H1 (cell line): ENCODE data around the gene PCED1B. TPM values are rescaled to one million over a fixed set of nuclear protein-coding genes. Genes with fewer than 3 reads are reported as not detected.

Source experiments
- CTCF ChIA-PET: fragments of 300-600 bp; sonication (Branson Sonifier 250); formaldehyde crosslinking; loops from one replicate; lab custom pipeline; 2021; ENCODE audit not compliant: partially characterized antibody; lab: Charles Lee
- POLR2A ChIA-PET: fragments of 300-600 bp; sonication (Branson Sonifier 250); formaldehyde crosslinking; loops from one replicate; lab custom pipeline; 2021; ENCODE audit warnings: inconsistent platforms; ENCODE audit not compliant: partially characterized antibody; lab: Charles Lee
- DNase-seq, 2 experiments: peaks; one replicate each; pipeline versions ENCODE4 v3.0.0 to v3.0.0-alpha.2; 2010 to 2022; ENCODE audit warnings: low spot score in 2 of 2, low read depth in 1 of 2, mixed read lengths in 1 of 2
- FAIRE-seq: peaks from 2 replicates; lab custom pipeline; 2011; peaks lifted over from hg19 to GRCh38; lab: Jason Lieb, UNC
- H2AFZ ChIP-seq: 2 replicates; pipeline ENCODE4 v1.8.1; 2012; ENCODE audit warnings: low read length, inconsistent platforms
- H2AK5ac ChIP-seq: 2 replicates; pipeline ENCODE4 v1.6.1; 2013; ENCODE audit warnings: low read depth, low read length
- H2BK120ac ChIP-seq: replicated peaks from 2 replicates; pipeline ENCODE3; 2013; ENCODE audit warnings: low read depth, low read length, inconsistent platforms
- H2BK12ac ChIP-seq: 2 replicates; pipeline ENCODE4 v1.6.1; 2013; ENCODE audit warnings: low read depth, low read length
- H2BK15ac ChIP-seq: 2 replicates; pipeline ENCODE4 v1.6.1; 2013; ENCODE audit warnings: low read length
- H2BK20ac ChIP-seq: 2 replicates; pipeline ENCODE4 v1.6.1; 2013; ENCODE audit warnings: low read length
- H2BK5ac ChIP-seq: 2 replicates; pipeline ENCODE4 v1.6.1; 2013; ENCODE audit warnings: low read depth, low read length
- H3K14ac ChIP-seq: 2 replicates; pipeline ENCODE4 v1.6.1; 2013; ENCODE audit warnings: inconsistent platforms; ENCODE audit not compliant: insufficient read length
- H3K18ac ChIP-seq: 2 replicates; pipeline ENCODE4 v1.6.1; 2013; ENCODE audit warnings: low read length; ENCODE audit errors: extremely low read depth
- H3K23ac ChIP-seq: 2 replicates; pipeline ENCODE4 v1.6.1; 2013; ENCODE audit warnings: inconsistent platforms; ENCODE audit not compliant: insufficient read length
- H3K23me2 ChIP-seq: 2 replicates; pipeline ENCODE4 v1.6.1; 2013; ENCODE audit warnings: low read depth, low read length
- H3K27ac ChIP-seq: 2 replicates; pipeline ENCODE4 v1.6.1; 2011; ENCODE audit warnings: low read depth, low read length, inconsistent platforms
- H3K27me3 ChIP-seq, 4 experiments: replicated peaks in 1 of 4; 1 replicate in 1 of 4; 2 replicates in 3 of 4; pipeline versions ENCODE4 v1.6.1 to v1.8.1; 2011 to 2013; ENCODE audit warnings: low read length in 3 of 4, mild to moderate bottlenecking in 3 of 4, inconsistent platforms in 2 of 4, mixed read lengths in 2 of 4, moderate library complexity in 1 of 4; ENCODE audit not compliant: control insufficient read depth in 3 of 4, insufficient read depth in 3 of 4; ENCODE audit errors: extremely low read depth in 1 of 4
- H3K36me3 ChIP-seq, 4 experiments: 2 replicates each; pipeline versions ENCODE4 v1.6.1 to v1.8.1; 2011 to 2013; ENCODE audit warnings: mild to moderate bottlenecking in 4 of 4, low read length in 3 of 4, moderate library complexity in 2 of 4, control low read depth in 1 of 4, inconsistent platforms in 1 of 4; ENCODE audit not compliant: insufficient read depth in 4 of 4, control insufficient read depth in 2 of 4
- H3K4ac ChIP-seq: replicated peaks from 2 replicates; pipeline ENCODE3; 2013; ENCODE audit warnings: low read length, low read depth, mixed read lengths, inconsistent platforms; ENCODE audit not compliant: insufficient read length
- H3K4me1 ChIP-seq, 4 experiments: replicated peaks in 1 of 4; 1 replicate in 1 of 4; 2 replicates in 3 of 4; pipeline versions ENCODE4 v1.6.1 to v1.8.1; 2011 to 2013; ENCODE audit warnings: low read length in 3 of 4, inconsistent platforms in 2 of 4, mixed read lengths in 1 of 4; ENCODE audit not compliant: insufficient read depth in 4 of 4, control insufficient read depth in 3 of 4
- H3K4me2 ChIP-seq, 2 experiments: 2 replicates each; pipeline versions ENCODE4 v1.6.1 to v1.8.1; 2011 to 2013; ENCODE audit warnings: low read depth in 2 of 2, low read length in 2 of 2, control low read depth in 1 of 2, inconsistent platforms in 1 of 2, mild to moderate bottlenecking in 1 of 2; ENCODE audit not compliant: insufficient read depth in 1 of 2
- H3K4me3 ChIP-seq, 4 experiments: fragments of 200-600, 300-600 bp in 1 of 4; sonication (generic), shearing (Covaris generic), sonication (Bioruptor Twin) in 1 of 4; 2 replicates each; pipeline versions ENCODE4 v1.5.1 to v1.8.1; 2011 to 2016; ENCODE audit warnings: low read length in 4 of 4, low read depth in 3 of 4, control low read depth in 2 of 4, inconsistent platforms in 2 of 4, mild to moderate bottlenecking in 2 of 4, mixed read lengths in 1 of 4, moderate library complexity in 1 of 4; ENCODE audit not compliant: insufficient read depth in 2 of 4; ENCODE audit errors: extremely low read depth in 1 of 4
- H3K56ac ChIP-seq: replicated peaks from 2 replicates; pipeline ENCODE3; 2013; ENCODE audit warnings: low read depth, mild to moderate bottlenecking, mixed read lengths, low read length, inconsistent platforms; ENCODE audit not compliant: insufficient read length
- H3K79me1 ChIP-seq: 2 replicates; pipeline ENCODE4 v1.6.1; 2013; ENCODE audit warnings: low read depth, low read length, control low read depth
- H3K79me2 ChIP-seq, 2 experiments: 2 replicates each; pipeline versions ENCODE4 v1.6.1 to v1.8.1; 2012 to 2013; ENCODE audit warnings: low read length in 2 of 2, mild to moderate bottlenecking in 2 of 2, inconsistent platforms in 1 of 2; ENCODE audit not compliant: insufficient read depth in 2 of 2, control insufficient read depth in 1 of 2
- H3K9ac ChIP-seq, 4 experiments: replicated peaks in 1 of 4; 1 replicate in 1 of 4; 2 replicates in 3 of 4; pipeline versions ENCODE4 v1.6.1 to v1.8.1; 2011 to 2013; ENCODE audit warnings: low read depth in 3 of 4, low read length in 3 of 4, control low read depth in 2 of 4, mild to moderate bottlenecking in 2 of 4, moderate library complexity in 2 of 4, inconsistent platforms in 1 of 4; ENCODE audit errors: extremely low read depth in 1 of 4
- H3K9me3 ChIP-seq, 2 experiments: 2 replicates each; pipeline versions ENCODE4 v1.6.1 to v1.8.1; 2012 to 2013; ENCODE audit warnings: mild to moderate bottlenecking in 2 of 2, moderate library complexity in 2 of 2, control low read depth in 1 of 2, inconsistent platforms in 1 of 2, low read depth in 1 of 2, low read length in 1 of 2, mixed read lengths in 1 of 2; ENCODE audit not compliant: insufficient read depth in 2 of 2
- H4K20me1 ChIP-seq, 2 experiments: replicated peaks in 1 of 2; 2 replicates each; pipeline versions ENCODE3 to v1.8.1; 2011 to 2013; ENCODE audit warnings: inconsistent platforms in 2 of 2, low read length in 2 of 2, mild to moderate bottlenecking in 1 of 2; ENCODE audit not compliant: insufficient read depth in 2 of 2, control insufficient read depth in 1 of 2
- H4K5ac ChIP-seq: 2 replicates; pipeline ENCODE4 v1.6.1; 2013; ENCODE audit warnings: low read length, low read depth, mixed read lengths, inconsistent platforms; ENCODE audit not compliant: insufficient read length
- H4K8ac ChIP-seq: 2 replicates; pipeline ENCODE4 v1.8.0; 2013; ENCODE audit warnings: mild to moderate bottlenecking, moderate library complexity, low read length, inconsistent platforms; ENCODE audit not compliant: insufficient read depth; ENCODE audit errors: extremely low read depth
- H4K91ac ChIP-seq: replicated peaks from 2 replicates; pipeline ENCODE3; 2013; ENCODE audit warnings: low read length, mixed read lengths, inconsistent platforms; ENCODE audit not compliant: insufficient read length
- ASH2L ChIP-seq: fragments of 200-600, 300-600 bp; sonication (generic); IDR thresholded peaks from one replicate; pipeline ENCODE4 v1.7.1; 2017; ENCODE audit warnings: low read length
- EZH2 ChIP-seq: fragments of 200-600 bp; sonication (generic); IDR thresholded peaks from 2 replicates; pipeline ENCODE4 v1.7.1; 2012; ENCODE audit warnings: low read depth, mild to moderate bottlenecking, moderate library complexity, low read length, inconsistent platforms; ENCODE audit not compliant: severe bottlenecking
- KDM5A ChIP-seq: fragments of 200-600 bp; IDR thresholded peaks from 2 replicates; pipeline ENCODE4 v1.7.1; 2012; ENCODE audit warnings: mild to moderate bottlenecking, low read length, inconsistent platforms, mixed read lengths
- NRF1 ChIP-seq: IDR thresholded peaks from 2 replicates; pipeline ENCODE4 v1.6.1; 2011; ENCODE audit warnings: mild to moderate bottlenecking, low read depth, low read length, improper control_type of control experiment
- PHF8 ChIP-seq: fragments of 200-600 bp; sonication (generic); conservative IDR thresholded peaks from 2 replicates; pipeline ENCODE4 v1.7.1; 2012; ENCODE audit warnings: low read depth, mild to moderate bottlenecking, inconsistent platforms, low read length, moderate library complexity
- POU5F1 ChIP-seq: IDR thresholded peaks from 2 replicates; pipeline ENCODE4 v1.6.1; 2011; ENCODE audit warnings: low read depth, mild to moderate bottlenecking, low read length, moderate library complexity
- RAD21 ChIP-seq, 2 experiments: IDR thresholded peaks in 1 of 2; conservative IDR thresholded peaks in 1 of 2; 2 replicates each; pipeline ENCODE4 v1.6.1; 2011; ENCODE audit warnings: low read depth in 2 of 2, low read length in 2 of 2, improper control_type of control experiment in 1 of 2, inconsistent platforms in 1 of 2, mild to moderate bottlenecking in 1 of 2, moderate library complexity in 1 of 2
- RNF2 ChIP-seq: fragments of 200-900, 300-1000 bp; sonication (generic); IDR thresholded peaks from 2 replicates; pipeline ENCODE4 v1.7.1; 2016; ENCODE audit warnings: borderline replicate concordance, low read depth, mild to moderate bottlenecking, antibody characterized with exemption, low read length; ENCODE audit not compliant: poor library complexity, severe bottlenecking; ENCODE audit errors: missing control alignments
- TEAD4 ChIP-seq: IDR thresholded peaks from 2 replicates; pipeline ENCODE4 v1.6.1; 2012; ENCODE audit warnings: low read depth, low read length, inconsistent platforms, mixed read lengths
- WGBS, 2 experiments: shearing (Covaris generic) in 1 of 2; methylation state at CpG; one replicate each; pipeline versions ENCODE4 v1.1.6 to v1.1.7; 2013 to 2015; ENCODE audit warnings: low lambda C conversion rate in 2 of 2, mixed read lengths in 2 of 2, inconsistent platforms in 1 of 2, low coverage in 1 of 2, missing lambda C conversion rate in 1 of 2; ENCODE audit not compliant: insufficient replicate concordance in 2 of 2, insufficient coverage in 1 of 2, insufficient read length in 1 of 2; ENCODE audit errors: extremely low coverage in 1 of 2, missing lambda C conversion rate in 1 of 2; 5-methylcytosine and 5-hydroxymethylcytosine counted together
- polyA plus RNA-seq, 7 experiments: library from polyadenylated mRNA; depleted of rRNA in 3 of 7; stranded (reverse) in 5 of 7; unstranded in 2 of 7; fragments of >200 nt in 5 of 7; fragments of 200-250 nt in 2 of 7; gene quantifications; 1 replicate in 5 of 7; 2 replicates in 1 of 7; 4 replicates in 1 of 7; pipeline versions ENCODE4 v1.2.1 to v1.2.3, GENCODE V29; 2011 to 2013; ENCODE audit warnings: missing spikeins in 2 of 7, mixed read lengths in 2 of 7
- total RNA-seq: library from RNA; stranded (reverse); fragmentation: NEBNext Ultra II Directional; extraction: Animal tissue kit (Norgen Biotek cat#: 25700); gene quantifications from 2 replicates; pipeline ENCODE4 v1.2.1, GENCODE V29; 2021

PCED1B gene
- total and polyA plus RNA-seq, 2 of the 8 experiments (the other 6 are each of a cell fraction or from before 2014, with no cell fraction given): 4.7 to 5.4 TPM

- H3K56ac ChIP-seq: no peak overlapping the region
- H3K36me3 ChIP-seq: no peaks in the 10 kb centered on the region
- ChIA-PET POLR2A (no interaction called here), CTCF (interaction anchor here (0.7 to 1.2 kb wide), 5 partner anchors 11 to 438 kb away, joined by 3 to 4 read pairs (median 3); no protein-coding TSS in a partner anchor)
- no peak overlapping the region for H3K14ac ChIP-seq
- H3K4me3 ChIP-seq: no peak overlapping the region
- H3K9ac ChIP-seq: no peak overlapping the region
- H3K9me3 ChIP-seq: no peaks in the 10 kb centered on the region
- H3K4me1 ChIP-seq: peaks cover 0 to 2% (median 0%) of the 10 kb centered on the region in 4 experiments; a peak in 1 of 7 replicates
- H3K23ac ChIP-seq: no peak overlapping the region
- H2BK20ac ChIP-seq: no peak overlapping the region
- H3K4ac ChIP-seq: no peak overlapping the region
- no peak for DNase-seq
- no peak overlapping the region for H2BK12ac ChIP-seq
- no peak overlapping the region for H2BK5ac ChIP-seq
- no peak overlapping the region for H2AK5ac ChIP-seq
- no peak overlapping the region for H4K8ac ChIP-seq
- no CpG with 5 or more reads among the region's 4 CpGs for WGBS, 2 experiments
- no peaks in the 10 kb centered on the region for H3K79me1 ChIP-seq
- H3K79me2 ChIP-seq: no peaks in the 10 kb centered on the region
- no peak overlapping the region for H2AFZ ChIP-seq
- H3K23me2 ChIP-seq: no peaks in the 10 kb centered on the region
- no peak overlapping the region for H3K18ac ChIP-seq
- TF ChIP-seq ASH2L (no peak), TEAD4 (no peak), PHF8 (no peak), RNF2 (no peak), KDM5A (no peak), POU5F1 (no peak), NRF1 (no peak), RAD21 (IDR thresholded peaks at IDR 0.05 in 1 of 2, conservative IDR thresholded peaks at IDR 0.05 in 1 of 2; ENCODE audit: low read depth in 2 of 2, low read length in 2 of 2) (no peak), EZH2 (no peak)
- TF ChIP-seq, all 59 proteins: peak for 0
- Histone ChIP-seq H3K4me2 (no peak overlapping the region), H4K20me1 (no peaks in the 10 kb centered on the region), H3K27ac (no peak overlapping the region), H3K27me3 (no peaks in the 10 kb centered on the region), H2BK15ac (no peak overlapping the region), H4K5ac (no peak overlapping the region), H2BK120ac (no peak overlapping the region), H4K91ac (no peak overlapping the region)
- FAIRE-seq: no peak
These were observed 15.4 kb downstream of the PCED1B start for GRCh38 chr12:47094804-47095203.
